Esophagus (tissue), 2 donors: ENCODE results near the gene MEAF6. TPM values are rescaled to one million over a fixed set of nuclear protein-coding genes. Genes with fewer than 3 reads are reported as not detected.

Experiments
- H3K27ac ChIP-seq, 2 donors: one replicate each; pipeline ENCODE4 v1.5.1; 2013; ENCODE audit warnings: low read depth in 2 of 2, mild to moderate bottlenecking in 2 of 2, inconsistent platforms in 1 of 2, low read length in 1 of 2, moderate library complexity in 1 of 2
- H3K27me3 ChIP-seq, 2 donors: one replicate each; pipeline ENCODE4 v1.6.1; 2013; ENCODE audit warnings: low read length in 2 of 2, control low read depth in 1 of 2, mild to moderate bottlenecking in 1 of 2; ENCODE audit not compliant: insufficient read depth in 2 of 2, control insufficient read depth in 1 of 2
- H3K36me3 ChIP-seq, 2 donors: one replicate each; pipeline ENCODE4 v1.6.1; 2013; ENCODE audit warnings: low read length in 1 of 2; ENCODE audit not compliant: control insufficient read depth in 2 of 2, insufficient read depth in 2 of 2
- H3K4me1 ChIP-seq, 2 donors: one replicate each; pipeline ENCODE4 v1.6.1; 2013; ENCODE audit warnings: low read length in 1 of 2; ENCODE audit not compliant: control insufficient read depth in 2 of 2, insufficient read depth in 2 of 2
- H3K4me3 ChIP-seq, 2 donors: one replicate each; pipeline ENCODE4 v1.5.1; 2013; ENCODE audit warnings: low read length in 2 of 2, mild to moderate bottlenecking in 2 of 2, low read depth in 1 of 2, moderate library complexity in 1 of 2
- H3K9me3 ChIP-seq, 2 donors: one replicate each; pipeline ENCODE4 v1.6.1; 2013; ENCODE audit warnings: mild to moderate bottlenecking in 2 of 2, low read depth in 1 of 2, low read length in 1 of 2, moderate library complexity in 1 of 2; ENCODE audit not compliant: control insufficient read depth in 2 of 2, insufficient read depth in 1 of 2
- WGBS, 2 donors: extraction: QIAGEN DNeasy Blood & Tissue Kit; methylation state at CpG; one replicate each; pipeline ENCODE4 v1.1.7; 2013; 5-methylcytosine and 5-hydroxymethylcytosine counted together
- polyA plus RNA-seq, 2 donors: library from polyadenylated mRNA; stranded (reverse); fragments of 200-250 nt; gene quantifications; one replicate each; pipeline ENCODE4 v1.2.3, GENCODE V29; 2013
- donor health status: healthy with polysubstance abuse.
- donor health status: Bipolar disorder and iron deficiency.

Gene MEAF6
- polyA plus RNA-seq, 2 donors: 28.8 to 33.9 TPM

DNA sequence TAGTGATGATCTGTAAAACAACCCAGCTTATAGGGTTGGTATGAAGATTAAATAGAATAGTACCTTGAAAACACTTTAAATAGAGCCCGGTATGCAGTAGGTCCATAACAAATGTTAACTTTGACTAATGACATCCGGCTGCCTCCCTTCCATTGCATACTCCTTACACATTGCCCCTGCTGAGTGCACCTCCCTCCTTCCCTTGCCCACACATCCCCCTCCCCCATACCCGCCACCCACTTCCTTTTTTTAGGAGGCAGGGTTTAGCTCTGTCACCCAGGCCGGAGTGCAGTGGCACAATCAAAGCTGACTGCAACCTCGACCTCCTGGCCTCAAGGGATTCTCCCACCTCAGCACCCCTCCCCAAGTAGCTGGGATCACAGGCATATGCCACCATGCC, 64.6 kb downstream of the MEAF6 start:
- Histone ChIP-seq H3K4me1 (peaks cover 0 to 2% of the 10 kb centered on the region in 2 donors), H3K9me3 (no peaks in the 10 kb centered on the region), H3K27ac (no peak overlapping the region), H3K4me3 (no peak overlapping the region), H3K36me3 (no peaks in the 10 kb centered on the region), H3K27me3 (no peaks in the 10 kb centered on the region)
- WGBS, 2 donors: 29 to 42% methylated on average over 5 of the region's 5 CpGs

DNA sequence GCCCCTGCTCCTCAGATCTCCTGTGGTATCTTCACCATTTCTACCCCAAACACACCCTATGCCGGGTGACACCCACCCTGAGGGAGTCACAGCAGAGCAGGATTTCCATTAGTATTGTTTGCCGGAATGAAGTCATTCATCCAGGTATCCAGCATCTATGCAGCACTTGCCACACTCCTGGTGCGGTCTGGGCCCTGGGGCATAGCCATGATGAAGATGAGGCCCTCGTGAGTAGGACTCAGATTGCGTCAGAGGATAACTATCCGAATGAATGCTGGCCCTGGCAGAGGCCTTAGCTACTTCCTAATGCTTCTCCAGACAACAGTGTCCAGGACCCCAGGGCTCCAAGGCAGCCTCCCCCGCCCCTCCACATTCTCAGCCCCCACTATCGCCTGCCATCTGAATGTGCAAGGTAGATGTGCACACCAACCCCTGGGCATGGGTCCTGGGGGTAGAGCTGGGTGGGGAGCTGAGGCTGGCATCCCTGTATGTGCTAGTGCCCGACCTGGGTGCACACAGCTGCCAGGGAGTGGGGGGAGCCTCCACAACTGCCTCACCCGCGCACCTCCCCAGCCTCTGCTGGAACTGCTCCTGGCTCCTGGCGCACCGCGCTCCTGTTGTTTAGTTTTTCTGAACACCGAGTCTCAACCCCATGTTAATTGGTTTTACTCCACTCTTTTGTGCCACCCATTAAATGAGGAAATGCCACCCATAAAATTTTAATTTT, 65.7 kb downstream of the MEAF6 start:
- Histone ChIP-seq H3K27ac (no peak overlapping the region), H3K4me1 (no peaks in the 10 kb centered on the region)
- 51 to 55% methylated on average over 15 of the region's 15 CpGs for WGBS, 2 donors

DNA sequence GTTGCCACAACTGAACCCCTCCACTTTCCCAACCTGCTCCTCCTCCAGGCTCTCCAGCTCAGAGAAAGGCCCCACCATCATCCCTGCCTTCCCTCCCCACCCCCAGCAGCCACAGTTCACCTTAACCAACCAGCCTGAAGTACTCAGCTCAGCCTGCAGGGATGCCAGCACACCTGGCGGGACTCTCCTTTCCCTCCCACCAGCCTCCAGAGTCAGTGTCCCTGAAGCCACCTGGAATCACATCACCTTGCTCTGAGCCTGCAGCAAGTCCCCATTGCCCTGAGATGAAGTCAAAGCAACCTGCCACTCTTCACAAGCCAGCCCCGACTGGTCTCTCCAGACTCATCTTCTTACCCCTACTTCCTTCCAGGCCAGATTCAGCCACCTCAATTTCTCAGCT, 66.4 kb downstream of the MEAF6 start:
- Histone ChIP-seq H3K36me3 (no peaks in the 10 kb centered on the region), H3K27ac (no peak overlapping the region), H3K27me3 (no peaks in the 10 kb centered on the region), H3K9me3 (no peaks in the 10 kb centered on the region), H3K4me3 (no peak overlapping the region), H3K4me1 (no peaks in the 10 kb centered on the region)
- 39 to 58% methylated on average over 2 of the region's 2 CpGs for WGBS, 2 donors

More for the DNA sequence above, 65.7 kb downstream of the MEAF6 start:
- Histone ChIP-seq H3K36me3 (no peaks in the 10 kb centered on the region), H3K27me3 (no peaks in the 10 kb centered on the region), H3K9me3 (no peaks in the 10 kb centered on the region), H3K4me3 (no peak overlapping the region)

DNA sequence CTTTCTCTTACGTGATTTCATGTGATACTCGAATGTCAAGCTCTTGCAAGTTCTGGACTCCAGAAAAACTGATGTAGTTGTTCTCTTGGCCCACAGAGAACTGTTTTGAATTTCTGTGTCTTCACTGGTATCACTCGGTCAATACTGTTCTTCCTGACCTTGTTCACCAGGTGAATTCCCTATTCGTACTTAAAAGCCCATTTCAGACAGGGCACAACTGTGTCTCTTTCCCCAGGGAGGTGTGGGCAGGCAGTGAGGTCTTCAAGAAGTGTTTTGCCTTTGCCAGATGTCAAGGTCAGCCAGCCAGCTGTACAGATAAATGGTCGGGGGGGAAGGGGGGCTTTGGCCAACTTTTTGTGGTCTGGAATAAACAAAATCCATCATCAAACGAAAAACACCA, 67.7 kb downstream of the MEAF6 start:
- Histone ChIP-seq H3K9me3 (no peaks in the 10 kb centered on the region), H3K4me1 (no peaks in the 10 kb centered on the region), H3K27ac (no peak overlapping the region), H3K27me3 (no peaks in the 10 kb centered on the region), H3K4me3 (no peak overlapping the region), H3K36me3 (no peaks in the 10 kb centered on the region)
- 56 to 62% methylated on average over 6 of the region's 6 CpGs for WGBS, 2 donors

DNA sequence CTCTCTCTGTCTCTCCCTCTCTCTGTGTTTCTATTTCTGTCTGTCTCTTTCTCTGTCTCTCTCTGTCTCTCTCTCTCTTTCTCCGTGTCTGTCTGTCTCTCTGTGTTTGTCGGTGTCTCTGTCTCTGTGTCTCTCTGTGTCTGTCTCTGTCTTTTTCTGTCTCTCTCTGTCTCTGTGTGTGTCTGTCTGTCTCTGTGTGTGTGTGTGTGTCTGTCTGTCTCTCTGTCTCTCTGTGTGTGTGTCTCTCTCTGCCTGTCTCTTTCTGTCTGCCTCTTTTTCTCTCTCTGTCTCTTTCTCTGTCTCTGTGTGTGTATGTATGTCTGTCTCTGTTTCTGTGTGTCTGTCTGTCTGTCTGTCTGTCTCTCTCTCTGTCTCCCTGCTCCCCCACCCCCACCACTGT, 71.9 kb downstream of the MEAF6 start:
- H3K4me1 ChIP-seq: no peaks in the 10 kb centered on the region
- H3K4me3 ChIP-seq: no peak overlapping the region
- no peak overlapping the region for H3K27ac ChIP-seq
- H3K36me3 ChIP-seq: no peaks in the 10 kb centered on the region
- H3K27me3 ChIP-seq: no peaks in the 10 kb centered on the region
- no peaks in the 10 kb centered on the region for H3K9me3 ChIP-seq
- WGBS, 2 donors: 66 to 68% methylated on average over 2 of the region's 2 CpGs

Other genes starting within 250 kb of the MEAF6 start
- gene ZC3H12A, start 40.2 kb downstream of the MEAF6 start, polyA plus RNA-seq: 10 to 100 TPM; 17.6 to 25.3 TPM
- gene SNIP1, start 39.5 kb upstream of the MEAF6 start, polyA plus RNA-seq: 1 to 10 TPM; 3.6 to 4.3 TPM
- gene DNALI1, start 42.2 kb upstream of the MEAF6 start, polyA plus RNA-seq: 1 to 10 TPM; 1.1 to 1.3 TPM
- gene GNL2, start 81.2 kb upstream of the MEAF6 start, polyA plus RNA-seq: 100 to 1,000 TPM in 1 of 2 donors, 10 to 100 TPM in 1; 45.0 to 106 TPM
- under 1 TPM; 0.33 to 0.87 TPM for gene RSPO1, start 120.1 kb upstream of the MEAF6 start, polyA plus RNA-seq
- gene CDCA8, start 177.8 kb upstream of the MEAF6 start, polyA plus RNA-seq: 10 to 100 TPM in 1 of 2 donors, 1 to 10 TPM in 1; 4.2 to 10.1 TPM